Lung (tissue), 16 donors: ENCODE measurements around the gene ZNF641. TPM values are rescaled to one million over a fixed set of nuclear protein-coding genes. Genes with fewer than 3 reads are reported as not detected.
A peak's percentile ranks its signal among the peaks of the same experiment; 100 is the strongest.

Experiments
- ATAC-seq: fragments of 200-7000 bp; cut with Tn5 transposase; one replicate; pipeline ENCODE4 v1.9.1; 2020; ENCODE audit warnings: moderate number of reproducible peaks; ENCODE audit not compliant: insufficient read depth, low FRiP score
- DNase-seq, 3 donors: peaks; one replicate each; pipeline ENCODE4 v3.0.0-alpha.2; 2013 to 2017
- H3K27ac ChIP-seq, 2 donors: one replicate each; pipeline ENCODE4 v1.5.1; 2013; ENCODE audit warnings: mild to moderate bottlenecking in 2 of 2, moderate library complexity in 2 of 2, control low read depth in 1 of 2, inconsistent platforms in 1 of 2, low read depth in 1 of 2, low read length in 1 of 2
- H3K27me3 ChIP-seq, 3 donors: one replicate each; pipeline ENCODE4 v1.5.1; 2013; ENCODE audit warnings: low read length in 2 of 3; ENCODE audit not compliant: control insufficient read depth in 3 of 3, insufficient read depth in 3 of 3
- H3K36me3 ChIP-seq, 4 donors: one replicate each; pipeline ENCODE4 v1.5.1; 2013; ENCODE audit warnings: low read length in 4 of 4, mild to moderate bottlenecking in 1 of 4, moderate library complexity in 1 of 4; ENCODE audit not compliant: control insufficient read depth in 4 of 4, insufficient read depth in 4 of 4
- H3K4me1 ChIP-seq, 5 donors: one replicate each; pipeline ENCODE4 v1.5.1; 2013; ENCODE audit warnings: low read length in 5 of 5, mild to moderate bottlenecking in 2 of 5, moderate library complexity in 1 of 5; ENCODE audit not compliant: control insufficient read depth in 5 of 5, insufficient read depth in 5 of 5
- H3K4me3 ChIP-seq: one replicate; pipeline ENCODE4 v1.5.1; 2013; ENCODE audit warnings: mild to moderate bottlenecking, control low read depth, moderate library complexity
- H3K9ac ChIP-seq, 2 donors: one replicate each; pipeline ENCODE4 v1.5.1; 2013; ENCODE audit warnings: low read length in 2 of 2, control low read depth in 1 of 2; ENCODE audit not compliant: insufficient read depth in 1 of 2
- H3K9me3 ChIP-seq, 4 donors: one replicate each; pipeline ENCODE4 v1.5.1; 2013; ENCODE audit warnings: low read length in 3 of 4, mild to moderate bottlenecking in 1 of 4, moderate library complexity in 1 of 4; ENCODE audit not compliant: control insufficient read depth in 4 of 4, insufficient read depth in 3 of 4
- CTCF ChIP-seq: IDR thresholded peaks from 2 replicates; pipeline ENCODE4 v1.5.1; 2012; ENCODE audit warnings: mild to moderate bottlenecking; ENCODE audit errors: control extremely low read depth, extremely low read depth
- WGBS, 2 donors: extraction: QIAGEN DNeasy Blood & Tissue Kit; methylation state at CpG; one replicate each; pipeline ENCODE4 v1.1.7; 2013; 5-methylcytosine and 5-hydroxymethylcytosine counted together
- long read RNA-seq, 5 donors: transcript quantifications; one replicate each; lab custom pipeline, GENCODE V29; 2026
- polyA plus RNA-seq, 2 donors: library from polyadenylated mRNA; stranded (reverse); fragments of 200-250 nt; gene quantifications; one replicate each; pipeline ENCODE4 v1.2.1, GENCODE V29; 2013
- total RNA-seq, 2 donors: library from RNA; depleted of rRNA in 1 of 2; stranded (reverse); fragments of >200 nt in 1 of 2; gene quantifications; one replicate each; pipeline ENCODE4 v1.2.1, GENCODE V29; 2014 to 2021
- donor health status: control.
- donor health status: control.
- donor health status: Bipolar disorder and iron deficiency.
- donor health status: healthy.
- donor health status: DM: yes; HTN: yes; CAD: no.

The ZNF641 gene
- total RNA-seq = 10 to 100 TPM; 23.1 to 26.8 TPM
- 10 to 100 TPM in 1 of 2 donors, 1 to 10 TPM in 1; 6.9 to 11.5 TPM for polyA plus RNA-seq
- long read RNA-seq, donor 1, full-length matches to known transcripts = 11 of 11 reads
- long read RNA-seq, donor 1, partial matches to known transcripts = 0 of 11 reads
- long read RNA-seq, donor 1, other reads (novel, unspliced or antisense) = 0 of 11 reads
- long read RNA-seq, donor 2, partial matches to known transcripts = 0 of 1 reads
- long read RNA-seq, donor 2, other reads (novel, unspliced or antisense) = 0 of 1 reads
- long read RNA-seq, donor 3, partial matches to known transcripts = 0 of 4 reads
- long read RNA-seq, donor 3, other reads (novel, unspliced or antisense) = 0 of 4 reads
- long read RNA-seq, donor 4, partial matches to known transcripts = 0 of 1 reads
- long read RNA-seq, donor 4, other reads (novel, unspliced or antisense) = 0 of 1 reads
- long read RNA-seq, donor 5, partial matches to known transcripts = 0 of 3 reads
- long read RNA-seq, donor 5, other reads (novel, unspliced or antisense) = 0 of 3 reads

- Histone ChIP-seq H3K9me3 (no peaks in the 10 kb centered on the region), H3K27ac (peak within 1 kb of the TSS; percentile 82 to 97), H3K36me3 (peaks cover 4 to 19% (median 15%) of the 10 kb centered on the region in 4 donors), H3K27me3 (no peaks in the 10 kb centered on the region), H3K4me3 (peak within 1 kb of the TSS; percentile 78), H3K4me1 (peaks cover 0 to 22% (median 3%) of the 10 kb centered on the region in 5 donors), H3K9ac (peak within 1 kb of the TSS; percentile 89 to 95)
- 0 to 1% methylated on average over 32 to 61 of the region's 61 CpGs for WGBS, 2 donors
- ATAC-seq (peak; percentile 93), DNase-seq (peak; percentile 83 to 89 (median 88))
- TF ChIP-seq CTCF = no peak
Observed at GRCh38 chr12:48350249-48351021, at the start of gene ZNF641. TSS of gene ZNF641 (minus strand) at chr12:48350919. CDS start at chr12:48348090, 2,829 bp downstream.

GRCh38 chr12:48390026-48390425 lies 39.3 kb upstream of the ZNF641 start:
- no peak overlapping the region for H3K27ac ChIP-seq
- no peak overlapping the region for H3K9ac ChIP-seq
- no peaks in the 10 kb centered on the region for H3K27me3 ChIP-seq
- H3K36me3 ChIP-seq = no peaks in the 10 kb centered on the region
- DNase-seq (no peak), ATAC-seq (no peak)
- peaks cover 0 to 2% (median 0%) of the 10 kb centered on the region in 4 donors for H3K9me3 ChIP-seq
- WGBS, 2 donors = 60 to 64% methylated on average over 2 of the region's 2 CpGs
- no peak overlapping the region for H3K4me3 ChIP-seq
- H3K4me1 ChIP-seq = peaks cover 0 to 11% (median 0%) of the 10 kb centered on the region in 5 donors
- TF ChIP-seq CTCF = no peak

GRCh38 chr12:48389409-48389808 lies 38.7 kb upstream of the ZNF641 start:
- H3K27me3 ChIP-seq = no peaks in the 10 kb centered on the region
- WGBS, 2 donors = 78 to 79% methylated on average over 3 of the region's 3 CpGs

More at GRCh38 chr12:48389409-48389808, 38.7 kb upstream of the ZNF641 start:
- TF ChIP-seq CTCF = no peak
- Histone ChIP-seq H3K4me3 (no peak overlapping the region), H3K9ac (no peak overlapping the region), H3K36me3 (no peaks in the 10 kb centered on the region), H3K4me1 (peaks cover 0 to 11% (median 0%) of the 10 kb centered on the region in 5 donors), H3K27ac (no peak overlapping the region), H3K9me3 (peaks cover 0 to 2% (median 0%) of the 10 kb centered on the region in 4 donors)
- ATAC-seq (no peak), DNase-seq (no peak)
